Stimulated activated naive CD4-positive, alpha-beta T cell (primary cell): Measurements from ENCODE around the gene TPSG1.
"Not testable (repeated sequence)": the region's sequence is repeated elsewhere in the genome, so short reads cannot be mapped to it uniquely, and the experiment has no call there.

Experiments used
- DNase-seq, 6 experiments: peaks; one replicate each; lab custom pipeline; 2025; lab: John Stamatoyannopoulos, UW

Gene TPSG1

GRCh38 chr16:1194665-1195392 is 30.2 kb downstream of the TPSG1 start:
- DNase-seq: peak in 3 of 6 experiments; percentile 11 to 18 (median 13)

GRCh38 chr16:1193825-1194581 is 31.1 kb downstream of the TPSG1 start:
- no peak for DNase-seq

DNA sequence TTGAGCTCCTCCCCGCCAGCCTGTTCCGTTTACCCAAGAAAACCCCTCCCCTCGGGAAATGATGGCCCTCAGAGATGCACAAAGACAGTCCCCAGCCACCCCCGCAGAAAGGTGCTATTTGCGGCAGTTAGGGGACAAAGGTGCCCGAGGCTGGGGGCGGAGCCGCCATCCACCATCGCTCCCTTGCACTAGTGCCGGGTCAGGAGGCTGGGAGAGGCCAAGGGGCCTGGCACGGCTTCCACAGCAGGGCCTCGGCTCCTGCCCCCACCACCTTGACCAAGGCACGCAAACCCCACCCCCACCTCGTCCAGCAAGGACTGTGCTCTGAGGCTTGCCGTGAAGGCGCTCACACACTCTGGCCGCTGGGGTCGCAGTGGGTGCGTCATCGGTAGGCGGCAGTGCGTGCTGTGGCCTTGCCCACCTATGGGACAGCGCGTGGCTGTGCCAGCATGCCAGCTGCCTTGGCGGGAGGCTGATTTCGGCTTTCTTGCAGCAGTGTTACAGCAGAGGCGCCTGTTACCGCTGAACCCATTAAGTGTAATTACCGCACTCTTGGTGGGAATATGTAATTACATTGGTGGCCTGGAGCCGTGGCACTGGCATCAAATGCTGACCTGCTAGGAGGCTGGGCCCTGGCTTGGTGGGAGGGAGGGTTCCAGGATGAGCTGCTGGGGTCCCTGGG is 31.8 kb downstream of the TPSG1 start:
- DNase-seq: no peak

DNA sequence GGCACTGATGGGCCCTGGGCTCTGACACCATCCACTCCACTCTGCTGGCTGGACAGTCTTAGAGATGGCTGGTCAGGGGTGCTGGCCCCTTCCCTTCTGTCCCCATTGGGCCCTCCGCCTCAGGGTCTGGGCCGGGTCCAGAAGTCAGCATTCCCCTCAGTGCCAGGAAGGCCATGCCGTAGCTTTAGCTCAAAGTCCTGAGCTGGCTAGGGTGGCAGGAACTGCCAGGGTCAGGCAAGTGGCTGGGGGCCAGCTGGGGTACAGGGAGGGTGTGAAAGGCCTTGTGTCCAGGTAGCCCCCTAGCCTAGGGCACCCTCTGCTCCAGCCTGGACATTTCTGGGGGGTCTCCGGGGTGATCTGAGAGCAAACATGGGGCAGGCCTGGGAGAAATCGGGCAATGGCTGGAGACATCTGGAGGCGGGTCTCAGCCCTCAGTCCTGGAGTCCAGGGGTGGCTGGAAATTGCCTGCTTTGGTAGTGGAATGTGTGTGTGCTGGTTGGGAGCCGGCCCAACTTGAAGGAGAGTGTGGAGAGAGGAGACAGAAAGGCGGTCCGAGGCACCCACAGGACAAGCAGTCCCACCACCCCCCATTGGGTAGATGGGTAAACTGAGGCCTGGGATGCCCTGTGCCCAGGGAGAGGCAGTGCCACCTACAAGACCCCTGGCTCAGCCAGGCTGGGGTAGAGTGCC is 32.5 kb downstream of the TPSG1 start:
- DNase-seq: no peak

GRCh38 chr16:1190789-1191188 is 34.3 kb downstream of the TPSG1 start:
- DNase-seq: not testable (repeated sequence)

GRCh38 chr16:1189455-1189854 is 35.6 kb downstream of the TPSG1 start:
- DNase-seq: no peak

- peak in 5 of 6 experiments; percentile 16 to 64 (median 44) for DNase-seq
These were observed 36.5 kb downstream of the TPSG1 start for GRCh38 chr16:1188432-1189189.

DNA sequence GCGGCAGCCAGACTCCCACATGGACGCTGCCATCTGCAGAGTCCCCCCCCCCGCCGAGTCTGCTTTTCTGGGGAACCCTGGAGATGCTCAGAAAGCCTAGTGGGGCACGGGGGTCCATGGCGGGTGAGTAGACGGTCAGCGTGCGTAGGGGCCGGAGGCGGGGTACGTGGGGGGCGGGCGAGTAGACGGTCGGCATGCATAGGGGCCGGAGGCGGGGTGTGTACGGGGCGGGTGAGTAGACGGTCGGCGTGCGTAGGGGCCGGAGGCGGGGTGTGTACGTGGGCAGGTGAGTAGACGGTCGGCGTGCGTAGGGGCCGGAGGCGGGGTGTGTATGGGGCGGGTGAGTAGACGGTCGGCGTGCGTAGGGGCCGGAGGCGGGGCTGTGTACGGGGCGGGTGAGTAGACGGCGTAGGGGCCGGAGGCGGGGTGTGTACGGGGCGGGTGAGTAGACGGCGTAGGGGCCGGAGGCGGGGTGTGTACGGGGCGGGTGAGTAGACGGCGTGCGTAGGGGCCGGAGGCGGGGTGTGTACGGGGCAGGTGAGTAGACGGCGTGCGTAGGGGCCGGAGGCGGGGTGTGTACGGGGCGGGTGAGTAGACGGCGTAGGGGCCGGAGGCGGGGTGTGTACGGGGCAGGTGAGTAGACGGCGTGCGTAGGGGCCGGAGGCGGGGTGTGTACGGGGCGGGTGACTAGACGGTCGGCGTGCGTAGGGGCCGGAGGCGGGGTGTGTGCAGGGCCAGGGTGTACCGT is 39.4 kb downstream of the TPSG1 start:
- DNase-seq: peak in 1 of 6 experiments; percentile 7

GRCh38 chr16:1184980-1185379 is 40.1 kb downstream of the TPSG1 start:
- no peak for DNase-seq

DNA sequence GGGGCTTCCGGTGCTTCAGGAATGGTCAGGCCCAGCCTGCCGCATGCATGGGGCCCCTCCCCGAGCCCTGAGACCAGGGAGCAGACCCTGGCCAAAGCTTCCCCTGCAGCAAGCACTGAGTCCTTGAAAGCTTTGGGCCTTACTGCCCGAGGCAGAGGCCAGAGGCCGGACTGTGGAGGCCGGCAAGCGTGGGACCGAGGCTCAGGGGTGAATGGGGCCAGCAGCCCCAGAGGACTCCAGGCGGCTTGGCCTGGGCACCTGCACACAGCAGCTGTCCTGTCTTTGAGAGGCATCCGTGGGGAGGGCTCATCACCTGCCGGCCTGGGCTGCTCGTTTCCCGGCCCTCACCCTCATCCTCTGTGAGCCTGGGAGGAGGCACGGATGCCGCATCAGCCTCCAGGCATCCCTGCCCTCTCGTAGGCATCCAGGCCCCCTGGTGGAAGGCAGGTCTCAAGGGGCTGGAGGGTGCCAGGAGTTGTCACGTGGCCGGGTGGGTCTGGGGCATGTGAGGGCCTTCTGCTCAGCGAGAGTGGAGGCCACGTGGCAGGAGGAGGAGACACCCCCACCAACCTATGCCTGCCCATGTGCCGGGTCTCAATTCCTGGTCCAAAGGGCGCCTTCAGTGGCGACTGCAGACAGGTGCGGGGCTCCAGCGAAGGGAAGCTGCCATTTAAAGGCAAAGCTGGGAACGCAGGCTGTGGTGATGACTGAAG is 40.8 kb downstream of the TPSG1 start:
- DNase-seq: no peak

DNA sequence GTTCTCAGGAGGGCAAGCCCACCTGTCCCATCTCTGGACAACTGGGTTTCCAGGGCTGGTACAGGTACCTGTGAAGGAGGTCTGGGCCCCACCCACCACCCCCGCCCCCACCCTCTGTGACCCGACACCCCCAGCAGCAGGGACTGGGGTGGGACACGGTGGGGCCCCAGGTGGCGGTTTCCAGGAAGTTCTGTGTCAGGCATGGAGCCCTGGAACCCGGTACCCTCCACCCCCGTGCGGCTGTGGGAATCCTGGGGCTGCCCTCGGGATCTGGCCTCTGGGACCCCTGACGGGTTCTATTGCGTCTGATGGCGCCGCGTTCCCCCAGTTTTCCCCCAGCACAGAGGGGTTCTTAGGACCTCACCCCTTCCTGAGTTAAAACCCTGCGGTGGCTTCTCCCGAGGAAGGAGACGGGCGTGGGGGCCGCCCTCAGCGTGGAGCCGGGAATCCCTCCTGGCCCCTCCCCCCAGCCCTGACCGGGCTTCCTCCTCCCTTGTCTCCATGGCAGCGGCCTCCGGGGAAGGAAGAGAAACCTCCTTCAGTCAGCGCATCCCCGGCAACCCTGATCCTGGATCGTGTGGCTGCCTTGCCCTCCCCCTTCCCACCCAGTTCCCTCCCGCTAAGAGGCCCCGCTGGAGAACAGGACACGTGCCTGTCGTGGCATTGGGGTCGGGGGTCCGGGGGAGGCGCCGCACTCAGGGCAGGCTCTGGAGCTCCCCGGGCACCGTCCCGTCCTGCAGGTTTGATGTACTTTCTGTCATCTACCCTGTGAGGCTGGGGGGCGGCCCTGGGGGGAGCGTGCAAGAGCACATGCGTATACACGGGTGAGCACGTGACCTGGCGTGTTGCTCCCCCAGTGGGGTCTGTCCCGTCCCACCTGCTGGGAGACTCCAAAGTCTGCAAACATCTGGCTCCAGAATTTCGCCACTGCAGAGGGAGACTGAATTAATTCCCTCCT is 41.8 kb downstream of the TPSG1 start:
- DNase-seq: no peak

GRCh38 chr16:1182316-1182671 is 42.8 kb downstream of the TPSG1 start:
- no peak for DNase-seq

DNA sequence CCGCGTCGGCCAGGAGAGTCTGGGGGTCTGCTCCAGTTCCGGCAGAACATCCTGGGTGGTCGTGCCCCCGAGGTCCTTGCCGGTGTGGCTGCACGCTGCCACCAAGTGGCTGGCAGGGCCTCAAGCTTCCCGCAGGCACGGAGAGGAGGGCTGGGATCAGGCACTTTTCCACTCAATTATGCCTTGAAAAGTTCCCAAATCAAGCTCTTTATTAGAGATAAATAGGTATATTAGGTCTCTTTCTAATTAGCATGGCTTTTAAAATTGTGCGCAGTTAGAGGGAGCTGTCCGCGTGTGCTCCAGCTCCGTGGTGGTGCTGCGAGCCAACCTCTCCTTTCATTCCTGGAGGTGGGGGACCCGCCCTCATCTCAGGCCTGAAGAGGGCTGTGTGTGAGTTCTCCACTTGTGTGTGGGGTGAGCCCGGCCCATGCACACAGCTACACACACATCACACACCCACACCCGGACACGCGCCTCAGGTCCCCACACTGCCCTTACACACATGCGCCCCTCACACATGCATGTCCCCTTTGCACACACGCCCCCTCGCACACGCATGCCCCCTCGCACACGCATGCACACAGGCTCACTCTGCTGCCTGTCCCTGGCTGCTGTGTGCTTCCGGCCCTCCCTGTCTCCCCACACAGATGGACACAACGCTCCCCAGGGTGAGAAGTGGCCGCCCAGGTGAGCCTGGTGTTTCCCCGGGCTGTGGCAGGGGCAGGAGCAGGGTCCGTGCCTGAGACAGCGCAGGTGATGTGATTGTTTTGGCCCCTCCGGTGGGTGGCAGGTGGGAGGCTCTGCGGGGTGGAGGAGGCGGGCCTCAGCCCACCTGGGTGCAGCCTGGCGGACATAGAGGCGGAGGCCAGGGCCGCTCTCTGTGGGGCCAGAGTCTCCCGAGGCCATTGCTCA is 43.4 kb downstream of the TPSG1 start:
- no peak for DNase-seq

DNA sequence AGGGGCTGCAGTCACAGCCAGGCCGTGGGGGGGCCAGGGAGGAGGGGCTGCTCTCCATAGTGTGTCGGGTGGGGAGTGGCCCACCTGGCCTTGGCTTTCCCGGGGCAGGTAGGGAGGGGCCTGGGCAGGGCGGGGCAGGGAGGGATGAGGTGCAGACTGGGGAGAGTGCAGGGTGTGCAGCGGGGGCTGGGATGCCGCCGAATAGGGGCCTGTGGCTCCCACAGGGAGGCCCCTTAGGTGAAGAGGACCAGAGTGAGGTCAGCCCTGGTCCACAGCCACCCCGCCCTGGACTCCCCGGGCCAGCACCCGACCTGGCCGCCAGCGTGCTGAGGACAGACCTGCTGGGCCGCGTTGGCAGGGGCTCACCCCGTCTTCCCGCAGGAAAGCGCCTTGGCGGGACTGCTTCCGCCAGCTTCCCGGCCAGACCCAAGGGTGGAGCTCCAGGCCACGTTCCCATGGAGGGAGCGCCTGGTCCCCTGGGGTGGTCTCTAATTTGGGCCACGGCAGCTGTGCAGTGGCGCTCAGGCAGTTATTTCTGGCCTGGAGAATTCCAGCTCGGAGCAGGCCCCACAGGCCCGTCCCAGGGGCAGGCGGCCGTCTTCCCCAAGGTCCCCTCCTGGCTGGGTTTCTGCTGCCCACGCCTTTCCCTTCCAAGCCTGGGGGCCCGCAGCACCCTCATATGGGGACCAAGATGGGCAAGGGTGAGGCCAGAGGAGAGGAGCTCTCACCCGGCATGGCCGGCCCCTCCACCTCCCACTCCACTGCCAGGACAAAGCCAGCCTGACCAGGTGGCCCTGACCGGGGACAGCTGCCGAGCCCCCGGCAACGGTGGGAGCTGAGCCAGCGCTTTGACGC is 44.3 kb downstream of the TPSG1 start:
- peak in 3 of 6 experiments; percentile 75 to 82 (median 75) for DNase-seq

GRCh38 chr16:1178295-1178910 is 46.7 kb downstream of the TPSG1 start:
- no peak for DNase-seq

DNA sequence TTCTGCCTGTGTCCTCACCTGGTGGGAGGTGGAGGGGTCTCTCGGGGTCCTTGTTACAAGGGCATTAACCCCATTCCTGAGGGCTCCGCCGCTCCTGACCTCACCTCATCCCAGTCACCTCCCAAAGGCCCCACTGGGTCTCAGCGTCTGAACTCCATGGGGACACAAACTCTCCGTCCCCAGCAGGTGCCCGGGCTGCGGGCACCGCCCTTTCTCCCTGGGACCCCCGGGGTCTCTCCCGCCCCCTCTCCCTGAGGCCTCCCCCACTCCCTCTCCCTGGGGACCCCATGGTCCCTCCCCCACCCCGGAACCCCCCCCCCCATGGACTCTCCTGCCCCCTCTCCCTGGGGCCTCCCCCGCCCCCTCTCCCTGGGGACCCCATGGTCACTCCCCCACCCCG is 47.3 kb downstream of the TPSG1 start:
- no peak for DNase-seq
